B cell (primary cell): ENCODE measurements around the gene PEX12. TPM values are rescaled to one million over a fixed set of nuclear protein-coding genes. Genes with fewer than 3 reads are reported as not detected.

Experiments
- ATAC-seq: fragments of 200-7000 bp; cut with Tn5 transposase; one replicate; pipeline ENCODE4 v1.10.0; 2021; ENCODE audit warnings: low read depth, mild to moderate bottlenecking, moderate number of reproducible peaks, moderate library complexity
- CTCF ChIA-PET: fragments of 350-600 bp; sonication (Branson Sonifier 250); formaldehyde crosslinking; loops from one replicate; lab custom pipeline; 2021; ENCODE audit warnings: antibody characterized with exemption, inconsistent platforms; lab: Charles Lee
- POLR2A ChIA-PET: fragments of 350-600 bp; sonication (Branson Sonifier 250); formaldehyde crosslinking; loops from one replicate; lab custom pipeline; 2021; ENCODE audit warnings: antibody characterized with exemption; lab: Charles Lee
- DNase-seq: peaks from one replicate; pipeline ENCODE4 v3.0.0; 2013
- H2AFZ ChIP-seq: 2 replicates; pipeline ENCODE4 v1.6.1; 2012; ENCODE audit warnings: mild to moderate bottlenecking, low read depth, low read length; ENCODE audit not compliant: insufficient read depth, poor library complexity, severe bottlenecking
- H3K27ac ChIP-seq, 2 donors: 1 replicate in 1 of 2; 2 replicates in 1 of 2; pipeline ENCODE4 v1.5.1; 2012 to 2013; ENCODE audit warnings: low read length in 2 of 2, mild to moderate bottlenecking in 2 of 2, moderate library complexity in 1 of 2
- H3K27me3 ChIP-seq, 4 experiments: fragments of 200-600 bp in 1 of 4; sonication (generic) in 1 of 4; replicated peaks in 1 of 4; 1 replicate in 2 of 4; 2 replicates in 2 of 4; pipeline versions ENCODE4 v1.6.1 to v1.7.0; 2013 to 2016; ENCODE audit warnings: low read length in 3 of 4, mild to moderate bottlenecking in 2 of 4, mixed read lengths in 1 of 4, moderate library complexity in 1 of 4; ENCODE audit not compliant: insufficient read depth in 4 of 4, control insufficient read depth in 3 of 4; ENCODE audit errors: control extremely low read depth in 1 of 4
- H3K36me3 ChIP-seq, 2 experiments: replicated peaks in 1 of 2; 1 replicate in 1 of 2; 2 replicates in 1 of 2; pipeline versions ENCODE4 v1.6.1 to v1.7.1; 2013; ENCODE audit warnings: low read length in 1 of 2; ENCODE audit not compliant: insufficient read depth in 2 of 2, control insufficient read depth in 1 of 2; ENCODE audit errors: control extremely low read depth in 1 of 2, extremely low read depth in 1 of 2
- H3K4me1 ChIP-seq, 2 donors: fragments of 200-600 bp in 1 of 2; sonication (generic) in 1 of 2; 1 replicate in 1 of 2; 2 replicates in 1 of 2; pipeline versions ENCODE4 v1.5.1 to v1.6.1; 2013 to 2017; ENCODE audit warnings: low read length in 2 of 2; ENCODE audit not compliant: control insufficient read depth in 2 of 2, insufficient read depth in 2 of 2
- H3K4me2 ChIP-seq: replicated peaks from 2 replicates; pipeline ENCODE3; 2012; ENCODE audit warnings: mild to moderate bottlenecking, low read depth, low read length; ENCODE audit not compliant: poor library complexity, severe bottlenecking
- H3K4me3 ChIP-seq, 5 experiments: fragments of 200-600 bp in 1 of 5; sonication (generic) in 1 of 5; 1 replicate in 3 of 5; 2 replicates in 2 of 5; pipeline versions ENCODE4 v1.5.1 to v1.7.0; 2011 to 2016; ENCODE audit warnings: low read length in 4 of 5, mild to moderate bottlenecking in 4 of 5, low read depth in 2 of 5, control low read depth in 1 of 5, moderate library complexity in 1 of 5; ENCODE audit not compliant: insufficient read depth in 1 of 5; ENCODE audit errors: control extremely low read depth in 1 of 5, extremely low read depth in 1 of 5
- H3K79me2 ChIP-seq: fragments of 200-600 bp; sonication (generic); one replicate; pipeline ENCODE4 v1.6.0; 2016; ENCODE audit warnings: low read length; ENCODE audit not compliant: control insufficient read depth, insufficient read depth
- H3K9ac ChIP-seq: fragments of 200-600 bp; sonication (generic); 2 replicates; pipeline ENCODE4 v1.6.1; 2017; ENCODE audit warnings: mild to moderate bottlenecking, low read length, moderate library complexity
- H3K9me3 ChIP-seq, 3 donors: one replicate each; pipeline versions ENCODE4 v1.6.1 to v1.7.1; 2013; ENCODE audit warnings: low read length in 2 of 3; ENCODE audit not compliant: control insufficient read depth in 2 of 3, insufficient read depth in 1 of 3; ENCODE audit errors: control extremely low read depth in 1 of 3
- H4K20me1 ChIP-seq: 2 replicates; pipeline ENCODE4 v1.6.0; 2012; ENCODE audit warnings: mild to moderate bottlenecking, low read length; ENCODE audit not compliant: insufficient read depth, control insufficient read depth, poor library complexity, severe bottlenecking
- H3K27ac Mint-ChIP-seq: one replicate; pipeline ENCODE4 v1.8.0; 2021; ENCODE audit warnings: mixed read lengths
- H3K27me3 Mint-ChIP-seq: one replicate; pipeline ENCODE4 v1.8.0; 2021; ENCODE audit warnings: mixed read lengths
- H3K4me1 Mint-ChIP-seq: one replicate; pipeline ENCODE4 v1.8.0; 2021; ENCODE audit warnings: mixed read lengths
- H3K4me3 Mint-ChIP-seq: one replicate; pipeline ENCODE4 v1.8.0; 2021; ENCODE audit warnings: mixed read lengths
- H3K9me3 Mint-ChIP-seq: one replicate; pipeline ENCODE4 v1.8.0; 2022; ENCODE audit warnings: mixed read lengths; ENCODE audit not compliant: insufficient read depth
- EZH2 ChIP-seq: IDR thresholded peaks from 2 replicates; pipeline ENCODE4 v1.6.1; 2012; ENCODE audit warnings: borderline replicate concordance, low read depth, mild to moderate bottlenecking, moderate library complexity, low read length; ENCODE audit not compliant: insufficient read depth, poor library complexity, severe bottlenecking
- WGBS: methylation state at CpG from one replicate; pipeline ENCODE4 v1.1.5; 2013; ENCODE audit warnings: missing lambda C conversion rate; ENCODE audit not compliant: insufficient coverage; 5-methylcytosine and 5-hydroxymethylcytosine counted together
- intact Hi-C: fragments of 100-400 bp; cut with micrococcal nuclease; formaldehyde crosslinking; loops from one replicate; pipeline ENCODE4 v1.10.0; 2022
- polyA plus RNA-seq: library from polyadenylated mRNA; depleted of rRNA; stranded (reverse); fragments of >200 nt; gene quantifications from 2 replicates; pipeline ENCODE4 v1.2.3, GENCODE V29; 2012
- total RNA-seq, 2 donors: library from RNA; stranded (reverse); fragments of 120-200 nt in 1 of 2; gene quantifications; 1 replicate in 1 of 2; 2 replicates in 1 of 2; pipeline versions ENCODE4 v1.2.3 to v1.2.4, GENCODE V29; 2013 to 2022
- TF ChIP-seq, protein P1 (sequence below): fragments of 200-600 bp; IDR thresholded peaks from one replicate; pipeline ENCODE4 v1.8.0; 2022; ENCODE audit warnings: antibody characterized with exemption, mild to moderate bottlenecking

PEX12 gene
- total and polyA plus RNA-seq, 2 donors (not counting 1 experiment from before 2014, with no cell fraction given) = 2.6 to 5.1 TPM

DNA sequence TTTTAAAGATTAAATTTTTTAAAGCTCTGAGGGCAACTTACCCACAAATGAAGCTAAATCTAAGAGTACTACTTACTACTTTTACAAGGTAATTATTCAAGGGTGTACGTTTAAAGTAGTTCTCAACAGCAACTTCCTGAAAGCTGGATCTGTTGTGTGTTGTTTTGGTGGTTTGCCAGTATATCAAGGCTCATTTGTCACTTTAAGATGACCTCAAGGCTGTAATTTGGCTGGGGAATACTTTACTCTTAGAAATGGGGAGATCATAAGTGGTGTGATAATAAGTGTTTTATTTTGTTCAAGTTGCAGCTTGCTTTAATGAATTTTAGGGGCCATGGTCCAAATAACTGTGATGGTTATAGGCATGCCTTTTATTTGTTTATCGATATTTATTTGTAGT lies 39.1 kb upstream of the PEX12 start:
- Mint-ChIP-seq H3K9me3 (no peaks in the 10 kb centered on the region), H3K27ac (no peak overlapping the region), H3K4me3 (no peak overlapping the region), H3K4me1 (peaks cover 13% of the 10 kb centered on the region), H3K27me3 (no peaks in the 10 kb centered on the region)
- Histone ChIP-seq H2AFZ (no peak overlapping the region), H3K79me2 (no peaks in the 10 kb centered on the region), H3K4me2 (no peak overlapping the region), H4K20me1 (no peaks in the 10 kb centered on the region), H3K4me1 (peaks cover 0 to 3% of the 10 kb centered on the region in 2 donors), H3K9ac (no peak overlapping the region), H3K27ac (no peak overlapping the region), H3K36me3 (peaks cover 5 to 10% of the 10 kb centered on the region in 2 experiments), H3K4me3 (no peak overlapping the region), H3K9me3 (no peaks in the 10 kb centered on the region), H3K27me3 (no peaks in the 10 kb centered on the region)
- ChIA-PET CTCF (no interaction called here), POLR2A (no interaction called here)
- WGBS = no CpG with 5 or more reads among the region's 2 CpGs
- ATAC-seq (no peak), DNase-seq (no peak)
- intact Hi-C loops = loop anchor here (10.0 kb wide), 1 partner anchor 187 kb away; the partner anchor contains the start of gene TAF15
- TF ChIP-seq, protein P1, sequence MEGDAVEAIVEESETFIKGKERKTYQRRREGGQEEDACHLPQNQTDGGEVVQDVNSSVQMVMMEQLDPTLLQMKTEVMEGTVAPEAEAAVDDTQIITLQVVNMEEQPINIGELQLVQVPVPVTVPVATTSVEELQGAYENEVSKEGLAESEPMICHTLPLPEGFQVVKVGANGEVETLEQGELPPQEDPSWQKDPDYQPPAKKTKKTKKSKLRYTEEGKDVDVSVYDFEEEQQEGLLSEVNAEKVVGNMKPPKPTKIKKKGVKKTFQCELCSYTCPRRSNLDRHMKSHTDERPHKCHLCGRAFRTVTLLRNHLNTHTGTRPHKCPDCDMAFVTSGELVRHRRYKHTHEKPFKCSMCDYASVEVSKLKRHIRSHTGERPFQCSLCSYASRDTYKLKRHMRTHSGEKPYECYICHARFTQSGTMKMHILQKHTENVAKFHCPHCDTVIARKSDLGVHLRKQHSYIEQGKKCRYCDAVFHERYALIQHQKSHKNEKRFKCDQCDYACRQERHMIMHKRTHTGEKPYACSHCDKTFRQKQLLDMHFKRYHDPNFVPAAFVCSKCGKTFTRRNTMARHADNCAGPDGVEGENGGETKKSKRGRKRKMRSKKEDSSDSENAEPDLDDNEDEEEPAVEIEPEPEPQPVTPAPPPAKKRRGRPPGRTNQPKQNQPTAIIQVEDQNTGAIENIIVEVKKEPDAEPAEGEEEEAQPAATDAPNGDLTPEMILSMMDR = no peak
- TF ChIP-seq EZH2 = no peak

DNA sequence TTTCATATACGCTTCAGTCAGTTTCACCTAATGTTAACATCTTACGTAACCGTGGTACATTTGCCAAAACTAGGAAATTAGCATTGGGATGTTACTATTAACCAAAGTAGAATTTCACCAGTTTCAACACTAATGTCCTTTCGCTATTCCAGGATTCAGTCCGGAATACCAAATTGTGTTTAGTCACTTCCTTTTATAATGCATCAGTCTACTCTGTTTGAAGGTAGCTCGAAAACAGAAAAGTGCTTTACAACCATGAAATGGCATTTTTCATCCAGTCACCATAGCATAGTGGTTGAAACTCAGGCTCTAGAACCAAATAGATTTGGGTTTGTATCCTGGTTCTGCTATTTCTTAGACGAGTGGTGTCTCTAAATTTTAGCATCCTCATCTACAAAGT lies 38.2 kb upstream of the PEX12 start:
- Mint-ChIP-seq H3K27me3 (no peaks in the 10 kb centered on the region), H3K9me3 (no peaks in the 10 kb centered on the region), H3K4me1 (peaks cover 13% of the 10 kb centered on the region), H3K27ac (no peak overlapping the region), H3K4me3 (no peak overlapping the region)
- Histone ChIP-seq H4K20me1 (no peaks in the 10 kb centered on the region), H3K27me3 (no peaks in the 10 kb centered on the region), H3K4me1 (peaks cover 0 to 3% of the 10 kb centered on the region in 2 donors), H3K9ac (no peak overlapping the region), H3K79me2 (no peaks in the 10 kb centered on the region), H3K36me3 (peaks cover 7 to 14% of the 10 kb centered on the region in 2 experiments), H2AFZ (no peak overlapping the region), H3K4me2 (no peak overlapping the region), H3K27ac (no peak overlapping the region), H3K4me3 (no peak overlapping the region), H3K9me3 (no peaks in the 10 kb centered on the region)
- intact Hi-C loops = loop anchor here (10.0 kb wide), 1 partner anchor 188 kb away; the partner anchor contains the start of gene TAF15
- DNase-seq (no peak), ATAC-seq (no peak)
- ChIA-PET CTCF (interaction anchor here (0.5 kb wide), 1 partner anchor 62 kb away, joined by 3 read pairs; no protein-coding TSS in a partner anchor), POLR2A (no interaction called here)
- no CpG with 5 or more reads among the region's 7 CpGs for WGBS
- TF ChIP-seq EZH2 = no peak
- TF ChIP-seq, protein P1 = no peak
